Mesendoderm (in vitro differentiated cells): ENCODE measurements around the gene CALML3.

Experiments used
- DNase-seq: peaks from one replicate; pipeline ENCODE4 v3.0.0; 2013
- H2AK5ac ChIP-seq: 2 replicates; pipeline ENCODE4 v1.6.1; 2013; ENCODE audit warnings: low read length, inconsistent platforms
- H2BK120ac ChIP-seq: 2 replicates; pipeline ENCODE4 v1.6.1; 2013; ENCODE audit warnings: low read depth, mild to moderate bottlenecking, low read length, moderate library complexity, mixed read lengths
- H2BK15ac ChIP-seq: replicated peaks from 2 replicates; pipeline ENCODE4 v1.6.1; 2013; ENCODE audit warnings: low read depth, mild to moderate bottlenecking, moderate library complexity
- H2BK5ac ChIP-seq: 2 replicates; pipeline ENCODE4 v1.6.1; 2013; ENCODE audit warnings: low read length, inconsistent platforms
- H3K18ac ChIP-seq: 2 replicates; pipeline ENCODE4 v1.6.1; 2013; ENCODE audit warnings: mild to moderate bottlenecking, low read length, mixed read lengths
- H3K23ac ChIP-seq: one replicate; pipeline ENCODE4 v1.6.1; 2013; ENCODE audit warnings: low read length
- H3K27ac ChIP-seq: 2 replicates; pipeline ENCODE4 v1.5.1; 2013; ENCODE audit warnings: low read depth, mild to moderate bottlenecking, inconsistent platforms, low read length, moderate library complexity
- H3K27me3 ChIP-seq: 2 replicates; pipeline ENCODE4 v1.6.1; 2013; ENCODE audit warnings: low read length, control low read depth, mild to moderate bottlenecking, inconsistent platforms; ENCODE audit not compliant: insufficient read depth, poor library complexity
- H3K36me3 ChIP-seq: 2 replicates; pipeline ENCODE4 v1.6.1; 2013; ENCODE audit warnings: low read length, inconsistent platforms; ENCODE audit not compliant: control insufficient read depth, insufficient read depth
- H3K4ac ChIP-seq: one replicate; pipeline ENCODE4 v1.6.1; 2013; ENCODE audit warnings: low read depth, mild to moderate bottlenecking, low read length, moderate library complexity
- H3K4me1 ChIP-seq: 2 replicates; pipeline ENCODE4 v1.6.1; 2013; ENCODE audit warnings: low read depth, low read length, inconsistent platforms; ENCODE audit not compliant: control insufficient read depth
- H3K4me2 ChIP-seq: 2 replicates; pipeline ENCODE4 v1.6.1; 2013; ENCODE audit warnings: low read length
- H3K4me3 ChIP-seq: 2 replicates; pipeline ENCODE4 v1.5.1; 2013; ENCODE audit warnings: mild to moderate bottlenecking, low read length
- H3K56ac ChIP-seq: one replicate; pipeline ENCODE4 v1.6.1; 2013; ENCODE audit warnings: low read length
- H3K79me1 ChIP-seq: 2 replicates; pipeline ENCODE4 v1.6.1; 2013; ENCODE audit warnings: low read length, inconsistent platforms
- H3K79me2 ChIP-seq: 2 replicates; pipeline ENCODE4 v1.6.1; 2013; ENCODE audit warnings: mild to moderate bottlenecking, low read length; ENCODE audit not compliant: control insufficient read depth, insufficient read depth
- H3K9ac ChIP-seq: 2 replicates; pipeline ENCODE4 v1.6.1; 2013; ENCODE audit warnings: low read length, inconsistent platforms
- H4K5ac ChIP-seq: one replicate; pipeline ENCODE4 v1.6.1; 2013; ENCODE audit warnings: low read length
- H4K8ac ChIP-seq: one replicate; pipeline ENCODE4 v1.6.1; 2013; ENCODE audit warnings: low read depth, mild to moderate bottlenecking, control low read depth, low read length, moderate library complexity
- WGBS: extraction: QIAGEN DNeasy Blood & Tissue Kit; methylation state at CpG from one replicate; pipeline ENCODE4 v1.1.7; 2013; ENCODE audit warnings: low lambda C conversion rate, missing lambda C conversion rate; ENCODE audit not compliant: insufficient coverage; ENCODE audit errors: extremely low coverage; 5-methylcytosine and 5-hydroxymethylcytosine counted together

CALML3 gene

GRCh38 chr10:5559642-5560141, 34.9 kb downstream of the CALML3 start:
- Histone ChIP-seq H3K4me2 (no peak overlapping the region), H4K5ac (no peak overlapping the region), H4K8ac (no peak overlapping the region), H3K4me3 (no peak overlapping the region), H2AK5ac (no peak overlapping the region), H3K9ac (no peak overlapping the region), H3K23ac (no peak overlapping the region), H2BK120ac (no peak overlapping the region), H3K79me1 (no peaks in the 10 kb centered on the region), H2BK5ac (no peak overlapping the region), H2BK15ac (no peak overlapping the region), H3K36me3 (no peaks in the 10 kb centered on the region), H3K27me3 (no peaks in the 10 kb centered on the region), H3K27ac (no peak overlapping the region), H3K79me2 (no peaks in the 10 kb centered on the region), H3K4ac (no peak overlapping the region), H3K4me1 (peaks cover 8% of the 10 kb centered on the region), H3K56ac (no peak overlapping the region), H3K18ac (no peak overlapping the region)
- WGBS, result no CpG with 5 or more reads among the region's 9 CpGs
- DNase-seq, result no peak

- Histone ChIP-seq H3K36me3 (no peaks in the 10 kb centered on the region), H3K23ac (no peak overlapping the region), H3K79me1 (no peaks in the 10 kb centered on the region), H3K27ac (no peak overlapping the region), H3K4me2 (no peak overlapping the region), H3K4me1 (peaks cover 8% of the 10 kb centered on the region), H3K9ac (no peak overlapping the region), H3K4ac (peak overlapping the region; percentile 61), H3K79me2 (no peaks in the 10 kb centered on the region), H2BK15ac (no peak overlapping the region), H3K18ac (peak overlapping the region; percentile 21), H3K56ac (peak overlapping the region; percentile 54), H2AK5ac (peak overlapping the region; percentile 73), H2BK120ac (no peak overlapping the region), H2BK5ac (peak overlapping the region; percentile 88), H3K4me3 (no peak overlapping the region), H4K5ac (no peak overlapping the region), H3K27me3 (no peaks in the 10 kb centered on the region), H4K8ac (no peak overlapping the region)
- peak; percentile 65 for DNase-seq
- WGBS, result no CpG with 5 or more reads among the region's 10 CpGs
Measured at GRCh38 chr10:5560142-5560816, 35.5 kb downstream of the CALML3 start.

GRCh38 chr10:5560817-5561703, 36.3 kb downstream of the CALML3 start:
- peak overlapping the region; percentile 21 for H3K18ac ChIP-seq
- peaks cover 8% of the 10 kb centered on the region for H3K4me1 ChIP-seq
- no peak overlapping the region for H4K5ac ChIP-seq
- no peak overlapping the region for H3K27ac ChIP-seq
- H2BK5ac ChIP-seq, result peak overlapping the region; percentile 88
- no peaks in the 10 kb centered on the region for H3K27me3 ChIP-seq
- peak overlapping the region; percentile 61 for H3K4ac ChIP-seq
- H3K23ac ChIP-seq, result no peak overlapping the region
- no peaks in the 10 kb centered on the region for H3K79me1 ChIP-seq
- H2BK120ac ChIP-seq, result no peak overlapping the region
- no peaks in the 10 kb centered on the region for H3K36me3 ChIP-seq
- no peak for DNase-seq
- no peaks in the 10 kb centered on the region for H3K79me2 ChIP-seq
- no CpG with 5 or more reads among the region's 28 CpGs for WGBS
- no peak overlapping the region for H2BK15ac ChIP-seq
- H4K8ac ChIP-seq, result no peak overlapping the region
- H3K4me3 ChIP-seq, result no peak overlapping the region
- H3K9ac ChIP-seq, result no peak overlapping the region
- no peak overlapping the region for H3K4me2 ChIP-seq
- peak overlapping the region; percentile 54 for H3K56ac ChIP-seq
- H2AK5ac ChIP-seq, result peak overlapping the region; percentile 73

GRCh38 chr10:5561704-5562645, 37.2 kb downstream of the CALML3 start:
- Histone ChIP-seq H2BK15ac (no peak overlapping the region), H3K18ac (no peak overlapping the region), H3K4me3 (no peak overlapping the region), H3K27me3 (no peaks in the 10 kb centered on the region), H2BK120ac (no peak overlapping the region), H3K9ac (no peak overlapping the region), H3K79me1 (no peaks in the 10 kb centered on the region), H3K4me2 (no peak overlapping the region), H3K56ac (no peak overlapping the region), H2AK5ac (no peak overlapping the region), H3K36me3 (no peaks in the 10 kb centered on the region), H3K79me2 (no peaks in the 10 kb centered on the region), H2BK5ac (no peak overlapping the region), H3K23ac (no peak overlapping the region), H3K4ac (no peak overlapping the region), H4K8ac (no peak overlapping the region), H3K4me1 (peaks cover 8% of the 10 kb centered on the region), H4K5ac (no peak overlapping the region), H3K27ac (no peak overlapping the region)
- WGBS, result no CpG with 5 or more reads among the region's 13 CpGs
- no peak for DNase-seq

GRCh38 chr10:5563321-5563961, 38.7 kb downstream of the CALML3 start:
- WGBS, result no CpG with 5 or more reads among the region's 21 CpGs
- H3K79me1 ChIP-seq, result no peaks in the 10 kb centered on the region
- no peak for DNase-seq
- H3K56ac ChIP-seq, result peak overlapping the region; percentile 35
- H2BK15ac ChIP-seq, result no peak overlapping the region
- no peak overlapping the region for H2AK5ac ChIP-seq
- no peaks in the 10 kb centered on the region for H3K79me2 ChIP-seq
- H4K5ac ChIP-seq, result no peak overlapping the region
- no peak overlapping the region for H3K9ac ChIP-seq
- H3K36me3 ChIP-seq, result no peaks in the 10 kb centered on the region
- H3K4me2 ChIP-seq, result no peak overlapping the region
- no peak overlapping the region for H3K4ac ChIP-seq
- H2BK120ac ChIP-seq, result no peak overlapping the region
- no peak overlapping the region for H3K27ac ChIP-seq
- H3K27me3 ChIP-seq, result no peaks in the 10 kb centered on the region
- no peak overlapping the region for H3K4me3 ChIP-seq
- H4K8ac ChIP-seq, result no peak overlapping the region
- H3K4me1 ChIP-seq, result peaks cover 8% of the 10 kb centered on the region
- no peak overlapping the region for H2BK5ac ChIP-seq
- H3K23ac ChIP-seq, result no peak overlapping the region
- H3K18ac ChIP-seq, result peak overlapping the region; percentile 6
